Suprapubic skin (tissue), 4 donors: ENCODE results near the gene OVOL1. TPM values are rescaled to one million over a fixed set of nuclear protein-coding genes. Genes with fewer than 3 reads are reported as not detected.

Experiments
- DNase-seq, 2 donors: peaks; one replicate each; pipeline ENCODE4 v3.0.0-alpha.2; 2019; ENCODE audit warnings: low spot score in 2 of 2
- H3K27ac ChIP-seq: fragments of 200-600 bp; sonication (generic); one replicate; pipeline ENCODE4 v1.5.1; 2019
- H3K27me3 ChIP-seq: fragments of 200-600 bp; sonication (generic); one replicate; pipeline ENCODE4 v1.5.1; 2019
- H3K36me3 ChIP-seq: fragments of 200-600 bp; sonication (generic); one replicate; pipeline ENCODE4 v1.5.1; 2019
- H3K4me1 ChIP-seq: fragments of 200-600 bp; sonication (generic); one replicate; pipeline ENCODE4 v1.5.1; 2019
- H3K4me3 ChIP-seq: fragments of 200-600 bp; sonication (generic); one replicate; pipeline ENCODE4 v1.5.1; 2019; ENCODE audit warnings: mild to moderate bottlenecking
- H3K9me3 ChIP-seq: fragments of 200-600 bp; sonication (generic); one replicate; pipeline ENCODE4 v1.5.1; 2019
- EP300 ChIP-seq: sonication (generic); formaldehyde crosslinking; IDR thresholded peaks from one replicate; pipeline ENCODE4 v1.6.1; 2017; ENCODE audit warnings: antibody characterized with exemption
- POLR2A ChIP-seq, 2 donors: fragments of 450-650 bp; IDR thresholded peaks; one replicate each; pipeline ENCODE4 v1.6.1; 2017; ENCODE audit warnings: antibody characterized with exemption in 2 of 2, mild to moderate bottlenecking in 2 of 2, moderate library complexity in 2 of 2
- POLR2AphosphoS5 ChIP-seq, 3 donors: sonication (generic); formaldehyde crosslinking; IDR thresholded peaks; one replicate each; pipeline ENCODE4 v1.6.1; 2017; ENCODE audit warnings: antibody characterized with exemption in 3 of 3
- WGBS: methylation state at CpG from one replicate; pipeline ENCODE4 v1.1.5; 2018; 5-methylcytosine and 5-hydroxymethylcytosine counted together
- total RNA-seq, 4 donors: library from RNA; depleted of rRNA; stranded (reverse); fragments of >200 nt; gene quantifications; one replicate each; pipeline ENCODE4 v1.1.0, GENCODE V29; 2016
- TF ChIP-seq, protein P1 (sequence below), 2 donors: fragments of 200-600 bp in 1 of 2; fragments of 450-650 bp in 1 of 2; sonication (generic) in 1 of 2; IDR thresholded peaks; one replicate each; pipeline ENCODE4 v1.5.1; 2016 to 2019; ENCODE audit warnings: antibody characterized with exemption in 2 of 2, mild to moderate bottlenecking in 1 of 2, moderate library complexity in 1 of 2

Gene OVOL1
- total RNA-seq, 4 donors from 2014 or later = 64.4 to 196 (median 121) TPM

DNA sequence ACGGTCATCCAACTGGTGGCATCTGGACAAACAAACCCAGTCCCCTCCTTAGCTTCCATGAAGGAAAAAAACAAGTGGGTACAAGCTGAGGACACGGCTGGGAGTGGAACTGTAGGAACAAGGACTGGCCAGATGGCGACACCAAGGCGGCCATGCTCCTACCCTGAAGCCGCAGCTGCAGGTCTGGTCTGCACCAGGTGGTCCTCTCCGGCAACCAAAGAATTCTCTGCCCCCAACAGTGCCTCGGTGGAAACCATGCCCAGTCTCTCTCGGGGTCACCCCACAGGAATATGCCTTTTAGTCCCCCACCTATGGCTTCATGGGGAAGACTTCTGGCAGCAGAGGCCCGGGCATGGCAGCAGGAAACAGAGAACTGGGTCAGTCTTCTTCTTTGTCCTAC lies 22.6 kb downstream of the OVOL1 start:
- Histone ChIP-seq H3K27ac (no peak overlapping the region), H3K4me1 (peaks cover 16% of the 10 kb centered on the region), H3K27me3 (no peaks in the 10 kb centered on the region), H3K9me3 (no peaks in the 10 kb centered on the region), H3K36me3 (no peaks in the 10 kb centered on the region), H3K4me3 (no peak overlapping the region)
- 63% methylated on average over 7 of the region's 9 CpGs for WGBS
- TF ChIP-seq, protein P1, sequence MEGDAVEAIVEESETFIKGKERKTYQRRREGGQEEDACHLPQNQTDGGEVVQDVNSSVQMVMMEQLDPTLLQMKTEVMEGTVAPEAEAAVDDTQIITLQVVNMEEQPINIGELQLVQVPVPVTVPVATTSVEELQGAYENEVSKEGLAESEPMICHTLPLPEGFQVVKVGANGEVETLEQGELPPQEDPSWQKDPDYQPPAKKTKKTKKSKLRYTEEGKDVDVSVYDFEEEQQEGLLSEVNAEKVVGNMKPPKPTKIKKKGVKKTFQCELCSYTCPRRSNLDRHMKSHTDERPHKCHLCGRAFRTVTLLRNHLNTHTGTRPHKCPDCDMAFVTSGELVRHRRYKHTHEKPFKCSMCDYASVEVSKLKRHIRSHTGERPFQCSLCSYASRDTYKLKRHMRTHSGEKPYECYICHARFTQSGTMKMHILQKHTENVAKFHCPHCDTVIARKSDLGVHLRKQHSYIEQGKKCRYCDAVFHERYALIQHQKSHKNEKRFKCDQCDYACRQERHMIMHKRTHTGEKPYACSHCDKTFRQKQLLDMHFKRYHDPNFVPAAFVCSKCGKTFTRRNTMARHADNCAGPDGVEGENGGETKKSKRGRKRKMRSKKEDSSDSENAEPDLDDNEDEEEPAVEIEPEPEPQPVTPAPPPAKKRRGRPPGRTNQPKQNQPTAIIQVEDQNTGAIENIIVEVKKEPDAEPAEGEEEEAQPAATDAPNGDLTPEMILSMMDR (IDR thresholded peaks at IDR 0.05) = no peak
- TF ChIP-seq POLR2AphosphoS5 (IDR thresholded peaks at IDR 0.05) = no peak
- TF ChIP-seq POLR2A (IDR thresholded peaks at IDR 0.05) = no peak
- no peak for TF ChIP-seq EP300
- DNase-seq = no peak

DNA sequence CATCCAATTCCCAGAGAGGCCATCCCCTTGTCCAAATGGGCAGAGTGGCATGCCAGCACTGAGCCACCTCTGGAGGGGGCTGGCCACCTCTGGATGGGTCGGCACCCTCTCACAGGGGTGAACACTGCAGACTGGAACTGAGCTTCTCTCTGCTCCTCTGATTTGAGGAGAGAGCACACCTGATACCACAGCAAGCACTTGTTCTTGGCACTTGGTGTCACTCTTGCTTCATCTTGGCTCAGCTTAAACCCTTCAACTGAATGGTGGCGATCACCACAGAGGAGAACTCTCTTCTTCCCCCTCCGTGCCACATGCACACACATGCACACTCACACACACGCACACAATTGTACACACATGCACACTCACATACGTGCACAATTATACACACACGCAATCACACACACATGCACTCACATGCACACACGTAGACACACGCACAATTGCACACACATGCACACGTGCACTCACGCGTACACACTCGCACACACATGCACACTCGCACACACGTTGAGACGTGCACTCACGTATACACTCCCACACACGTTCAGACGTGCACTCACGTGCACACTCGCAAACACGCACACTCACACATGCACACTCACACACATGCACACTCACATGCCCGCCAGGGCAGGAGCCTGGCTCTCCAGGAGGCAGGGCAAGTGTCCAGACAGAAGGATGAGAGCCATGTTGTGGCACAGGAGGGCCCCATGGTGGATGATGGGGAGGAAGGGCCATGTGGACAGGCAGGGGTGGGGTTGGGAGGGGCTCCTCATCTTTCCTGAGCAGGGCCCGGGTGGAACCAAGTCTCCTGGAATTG lies 23.4 kb downstream of the OVOL1 start:
- WGBS = 84% methylated on average over 23 of the region's 23 CpGs
- Histone ChIP-seq H3K4me3 (no peak overlapping the region), H3K4me1 (peaks cover 23% of the 10 kb centered on the region), H3K36me3 (no peaks in the 10 kb centered on the region), H3K27me3 (no peaks in the 10 kb centered on the region), H3K9me3 (no peaks in the 10 kb centered on the region), H3K27ac (no peak overlapping the region)
- TF ChIP-seq, protein P1 (IDR thresholded peaks at IDR 0.05) = no peak
- TF ChIP-seq POLR2AphosphoS5 (IDR thresholded peaks at IDR 0.05) = no peak
- TF ChIP-seq POLR2A (IDR thresholded peaks at IDR 0.05) = no peak
- TF ChIP-seq EP300 = no peak
- no peak for DNase-seq

DNA sequence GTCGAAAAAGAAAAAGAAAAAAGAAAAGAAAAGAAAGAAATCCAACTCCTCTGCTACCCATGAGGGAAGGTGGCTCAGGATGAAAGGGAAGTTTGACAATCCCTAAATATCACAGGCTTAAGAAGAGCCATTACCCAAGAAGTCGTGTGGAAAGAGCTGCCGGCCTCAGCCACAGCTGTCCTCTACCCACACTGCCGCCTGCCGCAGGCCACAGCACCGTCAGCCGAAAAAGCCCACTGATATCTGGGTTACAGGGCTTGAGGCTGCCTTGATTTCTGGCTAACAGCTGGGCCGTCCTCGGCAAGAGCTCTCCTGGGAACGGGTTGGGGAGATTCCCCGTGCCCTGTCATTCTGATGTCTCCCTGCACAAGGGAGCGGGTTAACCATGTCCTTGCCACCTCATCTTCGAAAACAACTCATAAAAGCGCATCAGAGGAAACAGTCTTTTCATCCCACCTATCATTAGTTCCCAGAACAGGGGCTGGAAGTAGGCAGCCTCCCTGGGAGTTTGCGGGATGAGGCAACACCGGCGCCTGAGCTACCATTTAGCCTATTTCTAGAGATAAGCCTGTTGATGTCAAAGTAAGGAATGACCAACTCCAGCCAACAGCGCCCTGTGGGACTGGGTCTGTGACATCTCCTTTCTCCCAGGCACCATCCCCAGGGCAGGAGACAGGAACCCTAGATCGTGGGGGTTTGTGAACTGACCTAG lies 25.1 kb downstream of the OVOL1 start:
- Histone ChIP-seq H3K4me3 (no peak overlapping the region), H3K4me1 (peaks cover 32% of the 10 kb centered on the region), H3K27ac (no peak overlapping the region), H3K9me3 (no peaks in the 10 kb centered on the region), H3K27me3 (no peaks in the 10 kb centered on the region), H3K36me3 (no peaks in the 10 kb centered on the region)
- TF ChIP-seq POLR2A (IDR thresholded peaks at IDR 0.05) (no peak), POLR2AphosphoS5 (IDR thresholded peaks at IDR 0.05) (no peak), EP300 (no peak)
- TF ChIP-seq, protein P1 (IDR thresholded peaks at IDR 0.05) = no peak
- WGBS = 66% methylated on average over 19 of the region's 19 CpGs
- DNase-seq = no peak

DNA sequence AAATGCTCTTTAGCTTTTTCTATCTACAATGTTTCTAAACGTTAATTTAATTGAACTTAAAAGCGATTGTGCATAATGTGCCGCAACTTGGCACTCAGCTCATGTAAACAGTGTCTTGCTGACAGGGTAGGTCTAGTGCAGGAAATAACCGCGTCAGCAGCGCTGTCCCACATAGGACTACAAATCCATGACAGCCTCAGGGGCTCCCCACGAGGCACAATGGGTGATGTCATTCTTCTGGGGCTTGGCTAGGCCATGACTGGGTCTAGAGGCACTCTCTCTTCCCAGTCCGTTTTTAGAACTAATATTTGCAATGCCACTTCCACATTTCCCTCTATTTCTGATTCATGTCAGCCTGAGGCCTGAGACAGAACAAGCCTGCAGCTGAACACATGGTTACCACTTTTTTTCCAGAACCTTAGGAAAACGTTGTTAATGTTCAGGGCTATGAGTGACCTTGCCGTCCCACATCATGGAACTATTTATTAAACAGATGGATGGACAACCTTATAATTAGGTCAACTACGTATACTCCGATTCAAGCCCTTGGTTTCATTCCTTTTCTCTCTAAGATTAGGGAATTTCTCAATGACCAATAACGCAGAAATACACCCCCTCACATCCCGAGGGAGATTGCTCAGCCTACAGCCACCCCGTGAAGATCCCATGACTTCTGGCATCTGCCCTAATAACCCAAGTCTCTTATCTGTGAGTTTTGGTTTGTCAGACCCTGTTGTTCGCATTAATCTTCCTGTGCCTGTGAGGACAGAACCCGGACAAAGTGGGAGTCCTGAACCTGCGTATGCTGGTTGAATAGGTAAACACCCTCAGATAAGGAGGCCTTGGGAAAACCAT lies 27.5 kb downstream of the OVOL1 start:
- Histone ChIP-seq H3K9me3 (no peaks in the 10 kb centered on the region), H3K27me3 (no peaks in the 10 kb centered on the region), H3K4me1 (peaks cover 37% of the 10 kb centered on the region), H3K36me3 (no peaks in the 10 kb centered on the region), H3K4me3 (no peak overlapping the region), H3K27ac (peak overlapping the region; percentile 34)
- no peak for TF ChIP-seq POLR2AphosphoS5 (IDR thresholded peaks at IDR 0.05)
- TF ChIP-seq, protein P1 (IDR thresholded peaks at IDR 0.05) = no peak
- no peak for TF ChIP-seq EP300
- TF ChIP-seq POLR2A (IDR thresholded peaks at IDR 0.05) = no peak
- DNase-seq = no peak
- 49% methylated on average over 18 of the region's 18 CpGs for WGBS
